Panc1 (cell line): ENCODE results near the gene FTSJ3. TPM values are rescaled to one million over a fixed set of nuclear protein-coding genes. Genes with fewer than 3 reads are reported as not detected.

Source experiments
- ATAC-seq: fragments of 200-7000 bp; cut with Tn5 transposase; 2 replicates; pipeline ENCODE4 v1.9.1; 2020; ENCODE audit warnings: mild to moderate bottlenecking, moderate library complexity
- BruUV-seq: library from RNA; stranded (reverse); fragments of 400-500 nt; replicated peaks from 2 replicates; lab custom pipeline; 2021; lab: Mats Ljungman, UMichigan
- CTCF ChIA-PET: fragments of 300-600 bp; sonication (Branson Sonifier 250); formaldehyde crosslinking; loops from one replicate; lab custom pipeline; 2022; ENCODE audit warnings: antibody characterized with exemption; lab: Charles Lee
- POLR2A ChIA-PET: fragments of 300-600 bp; sonication (Branson Sonifier 250); formaldehyde crosslinking; loops from one replicate; lab custom pipeline; 2022; ENCODE audit warnings: antibody characterized with exemption; lab: Charles Lee
- DNase-seq: peaks from one replicate; pipeline ENCODE4 v3.0.0-alpha.2; 2010; ENCODE audit warnings: low read depth, low spot score
- H3K27ac ChIP-seq: 2 replicates; pipeline ENCODE4 v1.5.1; 2011; ENCODE audit warnings: mild to moderate bottlenecking, low read length, inconsistent platforms
- H3K27me3 ChIP-seq: fragments of 200-500 bp; sonication (Bioruptor generic); 2 replicates; pipeline ENCODE4 v1.6.0; 2014; ENCODE audit warnings: low read length, inconsistent platforms; ENCODE audit not compliant: control insufficient read depth, insufficient read depth
- H3K36me3 ChIP-seq: fragments of 200-500 bp; sonication (Bioruptor generic); 2 replicates; pipeline ENCODE4 v1.5.1; 2014; ENCODE audit warnings: inconsistent platforms, mild to moderate bottlenecking, low read length, moderate library complexity; ENCODE audit not compliant: control insufficient read depth, insufficient read depth
- H3K4me1 ChIP-seq: 2 replicates; pipeline ENCODE4 v1.5.1; 2011; ENCODE audit warnings: inconsistent platforms, mild to moderate bottlenecking, low read length, moderate library complexity; ENCODE audit not compliant: control insufficient read depth, insufficient read depth
- H3K4me3 ChIP-seq, 2 experiments: 2 replicates each; pipeline ENCODE4 v1.5.1; 2011 to 2012; ENCODE audit warnings: low read depth in 2 of 2, low read length in 2 of 2, mild to moderate bottlenecking in 2 of 2, inconsistent platforms in 1 of 2, moderate library complexity in 1 of 2
- H3K9me3 ChIP-seq: fragments of 200-500 bp; sonication (Bioruptor generic); 2 replicates; pipeline ENCODE4 v1.5.1; 2014; ENCODE audit warnings: low read depth, mild to moderate bottlenecking, inconsistent platforms, low read length, moderate library complexity; ENCODE audit not compliant: control insufficient read depth, insufficient read depth
- POLR2AphosphoS5 ChIP-seq: IDR thresholded peaks from 2 replicates; pipeline ENCODE4 v1.6.1; 2012; ENCODE audit warnings: mild to moderate bottlenecking, low read depth, low read length, moderate library complexity
- SIN3A ChIP-seq: IDR thresholded peaks from 2 replicates; pipeline ENCODE4 v1.6.1; 2012; ENCODE audit warnings: low read depth, mild to moderate bottlenecking, low read length, moderate library complexity, borderline replicate concordance; ENCODE audit not compliant: insufficient read depth
- TCF7L2 ChIP-seq: IDR thresholded peaks from 2 replicates; pipeline ENCODE4 v1.6.1; 2011; ENCODE audit warnings: mild to moderate bottlenecking, low read depth, low read length, inconsistent platforms
- in situ Hi-C: cut with HindIII; loops from 2 replicates; pipeline ENCODE4 v1.10.0; 2016; ENCODE audit warnings: low sequenced_read_pairs, low pct_unique_long_range_greater_than_20kb
- intact Hi-C: fragments of 100-400 bp; cut with micrococcal nuclease; formaldehyde crosslinking; loops from one replicate; pipeline ENCODE4 v1.10.0; 2022; ENCODE audit not compliant: unreplicated experiment
- total RNA-seq: library from RNA; stranded (reverse); gene quantifications from one replicate; pipeline ENCODE4 v1.2.1, GENCODE V29; 2021; ENCODE audit not compliant: unreplicated experiment
- TF ChIP-seq, protein P1 (sequence below), 2 experiments: IDR thresholded peaks; 2 replicates each; pipeline ENCODE4 v1.6.1; 2011 to 2012; ENCODE audit warnings: low read depth in 2 of 2, control low read depth in 1 of 2, low read length in 1 of 2, mild to moderate bottlenecking in 1 of 2, moderate library complexity in 1 of 2; ENCODE audit not compliant: insufficient read depth in 1 of 2
- TF ChIP-seq, protein P2 (sequence below): fragments of 450-650 bp; IDR thresholded peaks from 2 replicates; pipeline ENCODE4 v1.5.1; 2017; ENCODE audit warnings: mild to moderate bottlenecking

FTSJ3 gene
- total RNA-seq, 1 experiment from 2014 or later: 41.3 TPM

DNA sequence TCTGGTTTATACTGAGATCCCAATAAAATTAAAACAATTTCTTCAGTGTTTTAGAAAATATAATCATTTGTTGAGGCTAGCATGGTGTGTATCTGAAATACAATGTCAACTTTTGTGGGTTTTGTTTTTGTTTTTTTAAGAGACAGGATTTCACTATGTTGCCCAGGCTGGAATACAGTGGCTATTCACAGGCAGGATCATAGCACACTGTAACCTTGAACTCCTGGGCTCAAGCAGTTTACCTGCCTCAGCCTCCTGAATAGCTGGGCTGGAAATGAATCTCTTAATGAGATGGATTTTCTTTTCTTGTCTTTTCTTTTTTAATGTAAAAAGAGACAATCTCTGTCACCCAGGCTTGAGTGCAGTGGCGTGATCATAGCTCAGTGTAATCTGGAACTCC is 41.3 kb downstream of the FTSJ3 start:
- TF ChIP-seq, protein P1, sequence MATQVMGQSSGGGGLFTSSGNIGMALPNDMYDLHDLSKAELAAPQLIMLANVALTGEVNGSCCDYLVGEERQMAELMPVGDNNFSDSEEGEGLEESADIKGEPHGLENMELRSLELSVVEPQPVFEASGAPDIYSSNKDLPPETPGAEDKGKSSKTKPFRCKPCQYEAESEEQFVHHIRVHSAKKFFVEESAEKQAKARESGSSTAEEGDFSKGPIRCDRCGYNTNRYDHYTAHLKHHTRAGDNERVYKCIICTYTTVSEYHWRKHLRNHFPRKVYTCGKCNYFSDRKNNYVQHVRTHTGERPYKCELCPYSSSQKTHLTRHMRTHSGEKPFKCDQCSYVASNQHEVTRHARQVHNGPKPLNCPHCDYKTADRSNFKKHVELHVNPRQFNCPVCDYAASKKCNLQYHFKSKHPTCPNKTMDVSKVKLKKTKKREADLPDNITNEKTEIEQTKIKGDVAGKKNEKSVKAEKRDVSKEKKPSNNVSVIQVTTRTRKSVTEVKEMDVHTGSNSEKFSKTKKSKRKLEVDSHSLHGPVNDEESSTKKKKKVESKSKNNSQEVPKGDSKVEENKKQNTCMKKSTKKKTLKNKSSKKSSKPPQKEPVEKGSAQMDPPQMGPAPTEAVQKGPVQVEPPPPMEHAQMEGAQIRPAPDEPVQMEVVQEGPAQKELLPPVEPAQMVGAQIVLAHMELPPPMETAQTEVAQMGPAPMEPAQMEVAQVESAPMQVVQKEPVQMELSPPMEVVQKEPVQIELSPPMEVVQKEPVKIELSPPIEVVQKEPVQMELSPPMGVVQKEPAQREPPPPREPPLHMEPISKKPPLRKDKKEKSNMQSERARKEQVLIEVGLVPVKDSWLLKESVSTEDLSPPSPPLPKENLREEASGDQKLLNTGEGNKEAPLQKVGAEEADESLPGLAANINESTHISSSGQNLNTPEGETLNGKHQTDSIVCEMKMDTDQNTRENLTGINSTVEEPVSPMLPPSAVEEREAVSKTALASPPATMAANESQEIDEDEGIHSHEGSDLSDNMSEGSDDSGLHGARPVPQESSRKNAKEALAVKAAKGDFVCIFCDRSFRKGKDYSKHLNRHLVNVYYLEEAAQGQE (IDR thresholded peaks at IDR 0.05; ENCODE audit: insufficient read depth in 1 of 2, low read depth in 2 of 2, low read length in 1 of 2): no peak
- no peak for TF ChIP-seq TCF7L2
- TF ChIP-seq, protein P2, sequence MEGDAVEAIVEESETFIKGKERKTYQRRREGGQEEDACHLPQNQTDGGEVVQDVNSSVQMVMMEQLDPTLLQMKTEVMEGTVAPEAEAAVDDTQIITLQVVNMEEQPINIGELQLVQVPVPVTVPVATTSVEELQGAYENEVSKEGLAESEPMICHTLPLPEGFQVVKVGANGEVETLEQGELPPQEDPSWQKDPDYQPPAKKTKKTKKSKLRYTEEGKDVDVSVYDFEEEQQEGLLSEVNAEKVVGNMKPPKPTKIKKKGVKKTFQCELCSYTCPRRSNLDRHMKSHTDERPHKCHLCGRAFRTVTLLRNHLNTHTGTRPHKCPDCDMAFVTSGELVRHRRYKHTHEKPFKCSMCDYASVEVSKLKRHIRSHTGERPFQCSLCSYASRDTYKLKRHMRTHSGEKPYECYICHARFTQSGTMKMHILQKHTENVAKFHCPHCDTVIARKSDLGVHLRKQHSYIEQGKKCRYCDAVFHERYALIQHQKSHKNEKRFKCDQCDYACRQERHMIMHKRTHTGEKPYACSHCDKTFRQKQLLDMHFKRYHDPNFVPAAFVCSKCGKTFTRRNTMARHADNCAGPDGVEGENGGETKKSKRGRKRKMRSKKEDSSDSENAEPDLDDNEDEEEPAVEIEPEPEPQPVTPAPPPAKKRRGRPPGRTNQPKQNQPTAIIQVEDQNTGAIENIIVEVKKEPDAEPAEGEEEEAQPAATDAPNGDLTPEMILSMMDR: no peak
- POLR2A ChIA-PET: no interaction called here
- intact Hi-C loops (no loop called here), in situ Hi-C loops (no loop called here)
- Histone ChIP-seq H3K9me3 (no peaks in the 10 kb centered on the region), H3K4me3 (no peak overlapping the region), H3K27me3 (no peaks in the 10 kb centered on the region), H3K27ac (no peak overlapping the region), H3K4me1 (no peaks in the 10 kb centered on the region), H3K36me3 (peaks cover 6% of the 10 kb centered on the region; the same call in 1 of the 2 replicates)
- CTCF ChIA-PET: no interaction called here
- no peak for DNase-seq
- no peak for ATAC-seq
- no TSS peak for BruUV-seq

DNA sequence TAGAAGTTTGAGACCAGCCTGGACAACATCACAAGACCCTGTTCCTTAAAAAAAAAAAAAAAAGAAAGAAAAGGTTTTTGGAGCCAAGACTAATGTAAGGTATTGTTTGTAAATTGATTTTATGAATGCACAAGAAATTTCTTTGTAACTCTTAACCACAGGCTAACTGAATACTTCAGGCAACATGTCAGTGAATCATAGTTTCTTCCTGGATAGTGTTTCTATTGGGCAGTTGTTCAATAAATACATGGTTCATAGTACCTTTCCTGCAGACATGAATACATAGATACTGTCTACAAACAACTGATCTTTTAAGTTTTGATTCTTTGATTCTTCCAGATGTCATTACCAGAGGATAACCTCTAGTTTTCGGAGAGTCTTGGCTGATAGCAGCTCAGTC is 41.9 kb downstream of the FTSJ3 start:
- H3K27ac ChIP-seq: no peak overlapping the region
- POLR2A ChIA-PET: interaction anchor here (0.6 kb wide), 1 partner anchor 36 kb away, joined by 6 read pairs; no protein-coding TSS in a partner anchor

More for the DNA sequence above, 41.9 kb downstream of the FTSJ3 start:
- Histone ChIP-seq H3K4me3 (no peak overlapping the region), H3K27me3 (no peaks in the 10 kb centered on the region), H3K9me3 (no peaks in the 10 kb centered on the region), H3K4me1 (peaks cover 4% of the 10 kb centered on the region), H3K36me3 (peaks cover 7% of the 10 kb centered on the region)
- BruUV-seq: no TSS peak
- DNase-seq (no peak), ATAC-seq (no peak)
- in situ Hi-C loops: no loop called here
- TF ChIP-seq SIN3A: no peak
- TF ChIP-seq, protein P2: no peak
- TF ChIP-seq, protein P1 (IDR thresholded peaks at IDR 0.05; ENCODE audit: insufficient read depth in 1 of 2, low read depth in 2 of 2, low read length in 1 of 2): no peak
- no peak for TF ChIP-seq TCF7L2
- no peak for TF ChIP-seq POLR2AphosphoS5
- intact Hi-C loops: no loop called here
- CTCF ChIA-PET: no interaction called here
